ENCODE data around the gene GAS2L2.

GAS2L2 gene

GRCh38 chr17:35694906-35695305, 58.1 kb downstream of the GAS2L2 start:
- TF ChIP-seq CTCF (IDR thresholded peaks at IDR 0.05), result no peak
